COLO668 (cell line): ENCODE data around the gene GPANK1.

ENCODE experiments used
- DNase-seq: peaks from one replicate; lab custom pipeline; 2025; ENCODE audit not compliant: unreplicated experiment; lab: John Stamatoyannopoulos, UW

Gene GPANK1

GRCh38 chr6:31663126-31663960, 1.5 kb downstream of the GPANK1 start:
- no peak for DNase-seq

GRCh38 chr6:31662124-31662723, 2.6 kb downstream of the GPANK1 start:
- DNase-seq, result no peak

GRCh38 chr6:31661262-31662123, 3.3 kb downstream of the GPANK1 start:
- no peak for DNase-seq

GRCh38 chr6:31660381-31661261, 4.2 kb downstream of the GPANK1 start, which contains the start of gene C6orf47:
Gene C6orf47 (minus strand): TSS chr6:31660778. CDS start chr6:31659947, 831 bp downstream.
- DNase-seq, result peak; percentile 86

GRCh38 chr6:31659649-31660380, 5.0 kb downstream of the GPANK1 start:
- DNase-seq, result no peak

- no peak for DNase-seq
Measured at GRCh38 chr6:31658983-31659648, 5.7 kb downstream of the GPANK1 start.

GRCh38 chr6:31658158-31658688, 6.6 kb downstream of the GPANK1 start:
- no peak for DNase-seq

- no peak for DNase-seq
Measured at GRCh38 chr6:31657406-31658157, 7.2 kb downstream of the GPANK1 start.

GRCh38 chr6:31655349-31656237, 9.2 kb downstream of the GPANK1 start, which contains the start of gene APOM:
Gene APOM (plus strand): TSS chr6:31655894. CDS start chr6:31655967, 73 bp downstream.
- no peak for DNase-seq

GRCh38 chr6:31654574-31655348, 10.0 kb downstream of the GPANK1 start:
- DNase-seq, result no peak

GRCh38 chr6:31652925-31653724, 11.7 kb downstream of the GPANK1 start:
- DNase-seq, result peak; percentile 86

- DNase-seq, result peak; percentile 66
Measured at GRCh38 chr6:31651602-31652191, 13.1 kb downstream of the GPANK1 start.

GRCh38 chr6:31645325-31645724, 19.5 kb downstream of the GPANK1 start:
- no peak for DNase-seq

- no peak for DNase-seq
Measured at GRCh38 chr6:31643818-31644454, 20.9 kb downstream of the GPANK1 start.
